Epithelial cell of proximal tubule (primary cell): ENCODE data around the gene HOXA9. TPM values are rescaled to one million over a fixed set of nuclear protein-coding genes. Genes with fewer than 3 reads are reported as not detected.
A peak's percentile ranks its signal among the peaks of the same experiment; 100 is the strongest.

ENCODE experiments used
- DNase-seq: peaks from one replicate; pipeline ENCODE4 v3.0.0-alpha.2; 2011; ENCODE audit warnings: low read depth
- H3K4me3 ChIP-seq: 2 replicates; pipeline ENCODE4 v1.5.1; 2011; ENCODE audit warnings: low read depth, mild to moderate bottlenecking, low read length
- total RNA-seq: library from RNA; depleted of rRNA; stranded (reverse); fragments of >200 nt; gene quantifications from 2 replicates; pipeline ENCODE4 v1.2.3, GENCODE V29; 2015
- TF ChIP-seq, protein P1 (sequence below): conservative IDR thresholded peaks from 2 replicates; pipeline ENCODE4 v1.5.1; 2012; ENCODE audit warnings: low read depth, mild to moderate bottlenecking, low read length

The HOXA9 gene
- total RNA-seq, 1 donor from 2014 or later = 104 TPM

DNA sequence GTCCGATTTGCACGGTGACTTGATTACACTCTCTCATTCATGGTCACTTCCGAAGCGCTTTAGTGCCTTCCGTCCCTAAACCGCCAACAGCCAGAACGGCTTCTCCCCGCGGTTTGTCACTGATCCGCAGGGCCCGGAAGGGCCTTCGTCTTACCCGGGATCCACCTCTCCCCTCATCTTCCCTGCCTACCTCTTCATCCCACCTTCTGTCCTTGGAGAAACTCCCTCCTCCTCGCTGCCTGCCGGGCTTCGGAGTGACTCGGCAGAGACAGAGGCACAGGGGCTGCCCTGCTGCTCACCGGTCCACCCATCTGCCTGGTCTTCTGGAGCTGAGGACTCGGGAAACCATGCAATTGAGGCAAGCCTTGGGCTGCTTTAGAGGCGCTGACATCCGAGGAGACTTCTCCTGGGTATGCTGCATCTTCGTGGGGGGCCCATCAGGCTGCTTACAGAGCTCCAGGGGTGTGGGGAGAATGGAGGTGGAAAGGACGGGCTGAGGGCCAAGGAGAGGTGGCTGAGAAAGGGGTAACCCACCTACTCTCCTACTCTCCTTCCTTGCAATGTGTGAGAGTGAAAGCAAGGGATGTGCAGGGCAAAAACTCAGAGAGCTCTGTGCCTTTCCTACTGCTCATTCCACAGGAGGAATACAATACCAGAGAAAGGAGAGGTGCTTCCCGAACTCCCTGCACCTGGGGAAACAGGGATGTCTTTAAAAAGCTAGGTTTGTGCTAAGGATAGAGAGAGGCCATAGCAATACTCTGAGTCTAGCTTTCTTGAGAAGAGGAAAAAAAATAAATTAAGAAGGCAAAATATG, 20.7 kb upstream of the HOXA9 start:
- TF ChIP-seq, protein P1, sequence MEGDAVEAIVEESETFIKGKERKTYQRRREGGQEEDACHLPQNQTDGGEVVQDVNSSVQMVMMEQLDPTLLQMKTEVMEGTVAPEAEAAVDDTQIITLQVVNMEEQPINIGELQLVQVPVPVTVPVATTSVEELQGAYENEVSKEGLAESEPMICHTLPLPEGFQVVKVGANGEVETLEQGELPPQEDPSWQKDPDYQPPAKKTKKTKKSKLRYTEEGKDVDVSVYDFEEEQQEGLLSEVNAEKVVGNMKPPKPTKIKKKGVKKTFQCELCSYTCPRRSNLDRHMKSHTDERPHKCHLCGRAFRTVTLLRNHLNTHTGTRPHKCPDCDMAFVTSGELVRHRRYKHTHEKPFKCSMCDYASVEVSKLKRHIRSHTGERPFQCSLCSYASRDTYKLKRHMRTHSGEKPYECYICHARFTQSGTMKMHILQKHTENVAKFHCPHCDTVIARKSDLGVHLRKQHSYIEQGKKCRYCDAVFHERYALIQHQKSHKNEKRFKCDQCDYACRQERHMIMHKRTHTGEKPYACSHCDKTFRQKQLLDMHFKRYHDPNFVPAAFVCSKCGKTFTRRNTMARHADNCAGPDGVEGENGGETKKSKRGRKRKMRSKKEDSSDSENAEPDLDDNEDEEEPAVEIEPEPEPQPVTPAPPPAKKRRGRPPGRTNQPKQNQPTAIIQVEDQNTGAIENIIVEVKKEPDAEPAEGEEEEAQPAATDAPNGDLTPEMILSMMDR = no peak
- H3K4me3 ChIP-seq = peak overlapping the region; percentile 72
- DNase-seq = no peak

DNA sequence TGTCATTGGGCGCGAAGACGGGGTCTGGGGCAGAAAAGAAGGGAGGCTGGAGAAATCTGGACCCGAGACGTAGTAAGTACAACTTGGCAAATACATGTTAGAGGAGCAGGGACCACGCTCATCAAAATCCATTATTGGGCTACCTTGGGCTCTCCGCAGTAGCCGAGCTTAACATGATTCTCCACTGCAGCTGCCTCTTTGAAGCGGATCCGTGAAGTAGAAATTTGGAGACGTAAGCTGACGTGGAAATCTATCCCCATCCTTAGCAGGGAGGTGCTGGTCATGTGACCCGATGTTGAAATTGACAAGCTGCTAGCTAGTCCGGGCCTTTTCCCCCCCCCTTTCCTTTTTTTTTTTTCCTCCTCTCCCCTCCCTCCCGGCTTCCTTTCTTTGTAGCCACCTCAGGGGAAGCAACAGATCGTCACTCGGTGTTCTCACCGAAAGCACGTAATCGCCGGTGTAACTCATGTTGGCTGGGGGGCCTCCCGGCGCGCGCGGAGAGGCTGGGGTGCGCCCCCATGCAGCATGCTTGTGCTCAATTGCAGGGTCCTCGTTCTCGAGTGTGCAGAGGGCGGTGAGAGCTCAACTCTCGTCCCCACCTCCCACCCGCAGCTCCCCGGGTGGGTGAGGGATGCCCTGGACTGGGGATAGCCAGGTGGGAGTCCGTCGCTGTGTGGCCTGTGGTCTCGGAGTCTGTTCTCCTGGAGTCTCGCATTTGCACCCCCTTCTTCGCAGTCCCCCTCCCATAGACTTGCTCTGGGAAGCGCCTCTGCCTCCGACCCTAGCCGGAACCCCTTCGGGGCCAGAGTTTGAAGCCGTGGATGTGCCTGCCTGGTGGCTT, 19.9 kb upstream of the HOXA9 start, which contains the start of gene HOXA11:
Gene HOXA11, minus strand, starts transcription at position 220 of the 841 bp plus-strand sequence. Its CDS starts 88 bp downstream, at position 132.
- TF ChIP-seq, protein P1 = no peak
- H3K4me3 ChIP-seq = peak within 1 kb of the TSS; percentile 72
- no peak for DNase-seq

GRCh38 chr7:27184337-27185012, 19.1 kb upstream of the HOXA9 start:
- no peak for DNase-seq
- peak overlapping the region; percentile 72 for H3K4me3 ChIP-seq
- TF ChIP-seq, protein P1 = no peak

- peak overlapping the region; percentile 72 for H3K4me3 ChIP-seq
- DNase-seq = no peak
- TF ChIP-seq, protein P1 = no peak
Observed at GRCh38 chr7:27183682-27184336, 18.5 kb upstream of the HOXA9 start.

DNA sequence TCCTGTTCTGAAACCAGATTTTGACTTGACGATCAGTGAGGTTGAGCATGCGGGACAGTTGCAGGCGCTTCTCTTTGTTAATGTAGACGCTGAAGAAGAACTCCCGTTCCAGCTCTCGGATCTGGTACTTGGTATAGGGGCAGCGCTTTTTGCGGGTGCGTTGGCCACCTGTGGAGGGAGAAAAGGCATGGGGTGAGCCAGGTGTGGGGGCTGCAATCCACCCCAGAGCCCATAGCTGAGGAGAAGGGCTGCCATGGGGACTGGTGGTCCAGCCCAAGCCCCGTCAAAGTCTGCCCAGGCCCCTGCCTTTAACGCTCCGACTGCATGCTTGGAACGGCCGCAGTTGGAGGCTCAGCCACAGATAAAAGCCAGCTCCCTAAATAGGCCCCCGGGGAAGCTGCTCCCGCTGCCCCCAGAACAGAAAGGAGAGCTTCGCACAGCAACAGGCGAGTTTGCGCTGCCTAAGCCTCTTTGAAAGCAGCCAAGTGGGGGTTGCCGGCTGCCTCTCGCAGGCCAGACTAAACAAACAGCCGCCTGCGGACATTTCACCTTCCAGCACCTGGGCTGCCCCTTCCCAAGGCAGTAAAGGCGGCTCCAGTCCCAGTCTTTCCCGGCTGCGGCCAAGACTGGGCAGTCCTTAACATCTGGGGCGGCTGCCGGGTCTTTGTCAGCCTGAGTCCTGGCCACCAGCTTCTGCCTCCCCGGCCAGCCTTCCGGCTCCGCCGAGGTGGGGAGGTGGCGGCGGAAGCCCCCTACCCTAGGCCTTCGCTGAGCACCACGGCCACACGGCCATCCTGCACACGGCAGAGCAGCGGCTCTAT, 17.7 kb upstream of the HOXA9 start:
- H3K4me3 ChIP-seq = peak overlapping the region; percentile 72
- TF ChIP-seq, protein P1 = no peak
- no peak for DNase-seq

DNA sequence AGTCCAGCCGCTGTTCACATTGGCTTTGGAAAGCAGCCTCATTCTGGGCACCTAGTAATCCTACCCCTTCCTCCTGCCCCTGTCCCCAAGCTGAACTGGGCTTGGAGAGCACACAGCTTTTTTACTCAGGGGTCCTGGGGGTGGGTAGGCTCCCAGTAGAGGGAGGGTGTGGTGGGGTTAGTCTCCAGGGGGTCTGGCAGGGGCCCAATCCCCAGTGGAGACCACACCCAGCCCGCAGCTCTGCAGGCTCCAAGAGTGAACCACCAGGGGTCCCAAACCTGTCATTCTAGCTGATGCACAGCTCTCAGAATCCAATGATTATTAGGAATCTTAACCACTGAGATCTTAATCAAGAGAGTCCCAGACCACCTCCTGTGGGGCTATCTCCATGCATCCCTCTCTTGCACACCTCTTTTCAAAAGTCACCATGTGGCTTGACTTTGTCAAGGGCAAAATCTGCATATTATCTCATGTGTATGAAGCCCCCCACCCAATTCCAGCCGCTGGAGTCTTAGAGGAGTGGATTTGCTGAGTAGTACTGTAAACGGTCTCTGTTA, 17.0 kb upstream of the HOXA9 start:
- DNase-seq = no peak
- TF ChIP-seq, protein P1 = no peak
- H3K4me3 ChIP-seq = no peak overlapping the region
